Karpas-422 (cell line): ENCODE data around the gene FILIP1L. TPM values are rescaled to one million over a fixed set of nuclear protein-coding genes. Genes with fewer than 3 reads are reported as not detected.

ENCODE experiments used
- DNase-seq: peaks from one replicate; pipeline ENCODE4 v3.0.0-alpha.2; 2015
- H2AFZ ChIP-seq: fragments of 200-600 bp; sonication (generic); 2 replicates; pipeline ENCODE4 v1.6.1; 2014; ENCODE audit warnings: antibody characterized with exemption, low read length, mixed read lengths
- H3K27ac ChIP-seq: fragments of 200-600 bp; sonication (generic); 2 replicates; pipeline ENCODE4 v1.5.1; 2014; ENCODE audit warnings: mild to moderate bottlenecking, low read length, moderate library complexity
- H3K27me3 ChIP-seq: fragments of 200-600 bp; sonication (generic); 2 replicates; pipeline ENCODE4 v1.6.1; 2014; ENCODE audit warnings: low read length, mixed read lengths
- H3K36me3 ChIP-seq: fragments of 200-600 bp; sonication (generic); 2 replicates; pipeline ENCODE4 v1.6.1; 2014; ENCODE audit warnings: low read length, mixed read lengths; ENCODE audit not compliant: insufficient read depth
- H3K4me1 ChIP-seq: fragments of 200-600 bp; sonication (generic); 2 replicates; pipeline ENCODE4 v1.6.1; 2014; ENCODE audit warnings: mild to moderate bottlenecking, low read length, mixed read lengths
- H3K4me2 ChIP-seq: fragments of 200-600 bp; sonication (generic); 2 replicates; pipeline ENCODE4 v1.6.1; 2014; ENCODE audit warnings: low read length, low read depth, mild to moderate bottlenecking; ENCODE audit not compliant: poor library complexity, severe bottlenecking
- H3K4me3 ChIP-seq: fragments of 200-600 bp; sonication (generic); 2 replicates; pipeline ENCODE4 v1.5.1; 2014; ENCODE audit warnings: mild to moderate bottlenecking, antibody characterized with exemption, low read length, mixed read lengths
- H3K79me2 ChIP-seq: fragments of 200-600 bp; sonication (generic); 2 replicates; pipeline ENCODE4 v1.6.1; 2014; ENCODE audit warnings: mild to moderate bottlenecking, low read length, mixed read lengths
- H3K9ac ChIP-seq: fragments of 200-600 bp; sonication (generic); 2 replicates; pipeline ENCODE4 v1.6.0; 2014; ENCODE audit warnings: low read length
- H3K9me2 ChIP-seq: fragments of 200-600 bp; sonication (generic), shearing (Covaris generic); replicated peaks from 2 replicates; pipeline ENCODE4 v1.6.0; 2014; ENCODE audit warnings: mild to moderate bottlenecking, low read length, moderate library complexity; ENCODE audit not compliant: insufficient read depth
- H3K9me3 ChIP-seq: fragments of 300-700, 200-600 bp; sonication (generic); 2 replicates; pipeline ENCODE4 v1.6.1; 2014; ENCODE audit warnings: low read length, mixed read lengths
- H4K20me1 ChIP-seq: fragments of 200-600 bp; sonication (generic); 2 replicates; pipeline ENCODE4 v1.6.1; 2014; ENCODE audit warnings: mild to moderate bottlenecking, antibody characterized with exemption, low read length, low read depth; ENCODE audit not compliant: insufficient read depth
- total RNA-seq: library from RNA; depleted of rRNA; stranded (reverse); fragments of >200 nt; shearing (Covaris generic); gene quantifications from 2 replicates; pipeline ENCODE4 v1.2.3, GENCODE V29; 2014; ENCODE audit warnings: low replicate concordance

Gene FILIP1L
- total RNA-seq, 1 experiment from 2014 or later, result 0.37 TPM

DNA sequence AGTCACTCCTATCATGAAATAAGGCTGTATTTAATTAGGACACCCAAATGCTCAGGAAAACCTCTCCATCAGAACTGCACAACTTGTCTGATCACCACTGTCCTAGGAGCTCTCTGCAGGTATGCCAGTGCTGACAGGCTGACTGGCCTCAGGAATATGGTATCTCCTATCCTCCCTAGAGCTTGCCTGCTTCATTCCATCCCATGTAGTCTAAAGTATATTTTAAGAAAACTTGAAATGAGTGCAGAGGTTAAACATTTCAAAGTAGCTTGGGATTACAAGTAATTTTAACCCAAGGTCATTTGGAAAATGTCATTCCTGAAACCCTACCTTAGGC lies 23.7 kb downstream of the FILIP1L start:
- Histone ChIP-seq H3K9me2 (no peaks in the 10 kb centered on the region), H3K79me2 (no peaks in the 10 kb centered on the region), H3K9me3 (no peaks in the 10 kb centered on the region), H4K20me1 (no peaks in the 10 kb centered on the region), H2AFZ (no peak overlapping the region), H3K27me3 (no peaks in the 10 kb centered on the region), H3K4me2 (no peak overlapping the region), H3K27ac (no peak overlapping the region), H3K36me3 (no peaks in the 10 kb centered on the region), H3K4me3 (no peak overlapping the region), H3K4me1 (no peaks in the 10 kb centered on the region), H3K9ac (no peak overlapping the region)
- DNase-seq, result no peak

DNA sequence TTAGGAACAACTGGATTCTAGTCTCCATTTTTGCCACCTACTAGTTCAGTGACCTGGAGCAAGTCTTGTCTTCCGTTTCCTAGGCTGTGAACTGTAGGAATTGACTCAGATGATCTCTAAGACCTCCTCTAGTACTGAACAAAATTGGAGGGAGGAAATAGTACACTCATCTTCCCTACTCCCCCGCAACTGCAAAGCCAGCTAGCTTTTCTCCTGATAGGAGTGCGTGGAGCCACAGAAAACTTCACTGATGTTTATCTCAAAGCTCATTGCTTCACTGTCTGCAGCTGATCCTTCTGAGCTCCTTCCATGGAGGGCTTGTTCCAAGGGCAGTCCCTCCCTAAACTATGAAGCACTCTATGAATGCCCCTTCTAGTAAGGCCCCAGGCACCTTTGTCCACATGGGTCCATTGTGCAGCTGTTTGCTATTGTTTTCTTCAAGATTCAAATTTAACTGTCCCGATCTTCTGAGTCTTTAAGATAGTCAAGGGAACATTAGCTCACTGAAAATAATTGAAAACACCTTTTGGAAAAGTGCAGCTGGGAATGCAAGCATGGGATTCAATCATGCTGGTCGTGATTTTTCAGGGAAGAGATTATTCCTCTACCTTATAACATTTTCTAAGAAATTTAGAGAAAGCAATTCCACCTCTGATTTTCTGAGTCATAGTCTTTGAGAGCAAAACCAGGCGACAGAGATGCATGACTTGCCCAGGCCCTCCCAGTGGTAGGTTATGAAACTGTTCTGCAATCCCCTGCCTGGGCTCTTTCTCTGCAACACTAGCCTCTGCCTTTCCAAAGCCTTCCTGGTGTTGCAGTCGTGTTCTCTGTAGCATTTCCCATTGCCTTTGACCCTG lies 24.3 kb downstream of the FILIP1L start:
- H3K9ac ChIP-seq, result no peak overlapping the region
- H2AFZ ChIP-seq, result no peak overlapping the region
- no peaks in the 10 kb centered on the region for H3K79me2 ChIP-seq
- no peaks in the 10 kb centered on the region for H3K36me3 ChIP-seq
- no peaks in the 10 kb centered on the region for H3K4me1 ChIP-seq
- peak; percentile 48 for DNase-seq
- H3K27ac ChIP-seq, result no peak overlapping the region
- H3K9me2 ChIP-seq, result no peaks in the 10 kb centered on the region
- H3K27me3 ChIP-seq, result no peaks in the 10 kb centered on the region
- no peaks in the 10 kb centered on the region for H4K20me1 ChIP-seq
- H3K4me3 ChIP-seq, result no peak overlapping the region
- H3K4me2 ChIP-seq, result no peak overlapping the region
- H3K9me3 ChIP-seq, result no peaks in the 10 kb centered on the region

- Histone ChIP-seq H3K9ac (no peak overlapping the region), H3K27me3 (no peaks in the 10 kb centered on the region), H3K4me3 (no peak overlapping the region), H4K20me1 (no peaks in the 10 kb centered on the region), H3K79me2 (no peaks in the 10 kb centered on the region), H3K36me3 (no peaks in the 10 kb centered on the region), H3K9me3 (no peaks in the 10 kb centered on the region), H3K27ac (no peak overlapping the region), H2AFZ (no peak overlapping the region), H3K4me1 (peaks cover 5% of the 10 kb centered on the region), H3K4me2 (no peak overlapping the region), H3K9me2 (no peaks in the 10 kb centered on the region)
- no peak for DNase-seq
These were observed 25.4 kb downstream of the FILIP1L start for GRCh38 chr3:100088735-100089368.

DNA sequence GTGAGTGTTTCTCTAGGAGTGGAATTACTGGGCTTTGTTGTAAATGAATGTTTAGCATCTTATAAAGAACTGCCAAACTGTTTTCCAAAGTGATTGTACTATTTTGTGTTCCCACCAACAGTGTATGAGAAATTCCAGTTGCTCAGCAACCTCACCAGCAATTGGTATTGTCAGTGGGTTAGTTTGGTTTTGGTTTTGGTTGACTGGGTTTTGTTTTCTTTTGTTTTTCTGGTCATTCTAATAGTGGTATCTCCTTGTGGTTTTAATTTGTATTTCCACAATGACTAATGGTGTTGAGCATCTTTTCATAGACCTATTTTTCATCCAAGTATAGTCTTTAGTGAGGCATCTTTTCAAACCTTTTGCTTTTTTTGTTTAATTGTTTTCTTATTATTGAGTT lies 27.1 kb downstream of the FILIP1L start:
- Histone ChIP-seq H3K4me1 (peaks cover 6% of the 10 kb centered on the region), H3K27ac (no peak overlapping the region), H4K20me1 (no peaks in the 10 kb centered on the region), H2AFZ (no peak overlapping the region), H3K79me2 (no peaks in the 10 kb centered on the region), H3K9me3 (no peaks in the 10 kb centered on the region), H3K4me3 (no peak overlapping the region), H3K27me3 (no peaks in the 10 kb centered on the region), H3K4me2 (no peak overlapping the region), H3K9ac (no peak overlapping the region), H3K9me2 (no peaks in the 10 kb centered on the region), H3K36me3 (no peaks in the 10 kb centered on the region)
- no peak for DNase-seq

- Histone ChIP-seq H3K4me3 (no peak overlapping the region), H3K27ac (no peak overlapping the region), H4K20me1 (no peaks in the 10 kb centered on the region), H3K9me2 (no peaks in the 10 kb centered on the region), H3K4me1 (peaks cover 6% of the 10 kb centered on the region), H3K9me3 (no peaks in the 10 kb centered on the region), H2AFZ (no peak overlapping the region), H3K4me2 (no peak overlapping the region), H3K27me3 (no peaks in the 10 kb centered on the region), H3K36me3 (no peaks in the 10 kb centered on the region), H3K9ac (no peak overlapping the region), H3K79me2 (no peaks in the 10 kb centered on the region)
- DNase-seq, result no peak
These were observed 27.9 kb downstream of the FILIP1L start for GRCh38 chr3:100086401-100086800.

- Histone ChIP-seq H3K4me1 (peaks cover 6% of the 10 kb centered on the region), H4K20me1 (no peaks in the 10 kb centered on the region), H3K36me3 (no peaks in the 10 kb centered on the region), H2AFZ (no peak overlapping the region), H3K9ac (no peak overlapping the region), H3K79me2 (no peaks in the 10 kb centered on the region), H3K4me2 (no peak overlapping the region), H3K4me3 (no peak overlapping the region), H3K9me3 (no peaks in the 10 kb centered on the region), H3K27ac (no peak overlapping the region), H3K27me3 (no peaks in the 10 kb centered on the region), H3K9me2 (no peaks in the 10 kb centered on the region)
- DNase-seq, result no peak
These were observed 30.0 kb downstream of the FILIP1L start for GRCh38 chr3:100084100-100084806.

GRCh38 chr3:100083209-100083608 lies 31.1 kb downstream of the FILIP1L start:
- Histone ChIP-seq H3K27me3 (no peaks in the 10 kb centered on the region), H3K9ac (no peak overlapping the region), H3K27ac (no peak overlapping the region), H3K79me2 (no peaks in the 10 kb centered on the region), H3K9me3 (no peaks in the 10 kb centered on the region), H3K36me3 (no peaks in the 10 kb centered on the region), H3K4me2 (no peak overlapping the region), H3K9me2 (no peaks in the 10 kb centered on the region), H3K4me1 (peaks cover 6% of the 10 kb centered on the region), H4K20me1 (no peaks in the 10 kb centered on the region), H3K4me3 (no peak overlapping the region), H2AFZ (no peak overlapping the region)
- DNase-seq, result no peak

GRCh38 chr3:100082714-100083113 lies 31.6 kb downstream of the FILIP1L start:
- no peaks in the 10 kb centered on the region for H3K9me2 ChIP-seq
- no peaks in the 10 kb centered on the region for H3K79me2 ChIP-seq
- H3K4me3 ChIP-seq, result no peak overlapping the region
- no peaks in the 10 kb centered on the region for H3K36me3 ChIP-seq
- no peaks in the 10 kb centered on the region for H3K9me3 ChIP-seq
- H4K20me1 ChIP-seq, result no peaks in the 10 kb centered on the region
- H3K4me1 ChIP-seq, result peaks cover 6% of the 10 kb centered on the region
- H2AFZ ChIP-seq, result no peak overlapping the region
- no peak overlapping the region for H3K27ac ChIP-seq
- no peak overlapping the region for H3K4me2 ChIP-seq
- no peak for DNase-seq
- H3K9ac ChIP-seq, result no peak overlapping the region
- no peaks in the 10 kb centered on the region for H3K27me3 ChIP-seq
